Measurements from ENCODE around the gene KDM4F.

GRCh38 chr11:95035316-95035715 is 13.9 kb upstream of the KDM4F start:
- TF ChIP-seq, protein P1, sequence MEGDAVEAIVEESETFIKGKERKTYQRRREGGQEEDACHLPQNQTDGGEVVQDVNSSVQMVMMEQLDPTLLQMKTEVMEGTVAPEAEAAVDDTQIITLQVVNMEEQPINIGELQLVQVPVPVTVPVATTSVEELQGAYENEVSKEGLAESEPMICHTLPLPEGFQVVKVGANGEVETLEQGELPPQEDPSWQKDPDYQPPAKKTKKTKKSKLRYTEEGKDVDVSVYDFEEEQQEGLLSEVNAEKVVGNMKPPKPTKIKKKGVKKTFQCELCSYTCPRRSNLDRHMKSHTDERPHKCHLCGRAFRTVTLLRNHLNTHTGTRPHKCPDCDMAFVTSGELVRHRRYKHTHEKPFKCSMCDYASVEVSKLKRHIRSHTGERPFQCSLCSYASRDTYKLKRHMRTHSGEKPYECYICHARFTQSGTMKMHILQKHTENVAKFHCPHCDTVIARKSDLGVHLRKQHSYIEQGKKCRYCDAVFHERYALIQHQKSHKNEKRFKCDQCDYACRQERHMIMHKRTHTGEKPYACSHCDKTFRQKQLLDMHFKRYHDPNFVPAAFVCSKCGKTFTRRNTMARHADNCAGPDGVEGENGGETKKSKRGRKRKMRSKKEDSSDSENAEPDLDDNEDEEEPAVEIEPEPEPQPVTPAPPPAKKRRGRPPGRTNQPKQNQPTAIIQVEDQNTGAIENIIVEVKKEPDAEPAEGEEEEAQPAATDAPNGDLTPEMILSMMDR (IDR thresholded peaks at IDR 0.05 in 2 of 3, conservative IDR thresholded peaks at IDR 0.05 in 1 of 3; ENCODE audit: borderline replicate concordance in 1 of 3, insufficient read depth in 1 of 3, low read depth in 2 of 3, low read length in 2 of 3), result no peak
- TF ChIP-seq SRF (IDR thresholded peaks at IDR 0.05; ENCODE audit: low read depth) (no peak), ZNF274 (IDR thresholded peaks at IDR 0.05; ENCODE audit: low read depth, low read length) (no peak), EZH2 (IDR thresholded peaks at IDR 0.05) (no peak), TCF7L2 (IDR thresholded peaks at IDR 0.05; ENCODE audit: borderline replicate concordance, extremely low read depth, insufficient read depth, insufficient read length) (no peak), ZFX (IDR thresholded peaks at IDR 0.05) (no peak), POLR2AphosphoS5 (IDR thresholded peaks at IDR 0.05; ENCODE audit: low read depth, low read length) (no peak), JUND (IDR thresholded peaks at IDR 0.05) (no peak), EZH2phosphoT487 (IDR thresholded peaks at IDR 0.05; ENCODE audit: borderline replicate concordance) (no peak), POLR2A (IDR thresholded peaks at IDR 0.05; ENCODE audit: borderline replicate concordance, extremely low read depth, insufficient read depth, insufficient read length) (no peak), SP1 (IDR thresholded peaks at IDR 0.05; ENCODE audit: low read depth) (no peak)
- TF ChIP-seq, protein P2, sequence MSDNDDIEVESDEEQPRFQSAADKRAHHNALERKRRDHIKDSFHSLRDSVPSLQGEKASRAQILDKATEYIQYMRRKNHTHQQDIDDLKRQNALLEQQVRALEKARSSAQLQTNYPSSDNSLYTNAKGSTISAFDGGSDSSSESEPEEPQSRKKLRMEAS (IDR thresholded peaks at IDR 0.05), result no peak

Data from HCT116 (cell line).